ENCODE measurements around the gene NCEH1.

Gene NCEH1

DNA sequence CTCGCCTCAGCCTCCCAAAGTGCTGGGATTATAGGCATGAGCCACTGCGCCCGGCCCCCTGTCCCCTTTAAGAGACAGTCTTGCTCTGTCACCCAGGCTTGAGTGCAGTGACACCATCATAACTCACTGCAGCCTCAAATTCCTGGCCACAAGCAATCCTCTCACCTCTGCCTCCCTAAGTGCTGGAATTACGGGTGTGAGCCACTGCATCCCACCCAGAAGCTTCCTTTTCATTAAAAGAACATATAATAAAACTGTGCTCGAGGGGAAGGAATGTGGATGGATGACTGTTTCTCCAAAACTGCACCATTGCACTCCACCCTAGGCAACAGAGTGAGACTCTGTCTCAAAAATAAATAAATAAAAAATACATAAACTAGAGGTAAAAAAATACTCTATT lies 70.1 kb downstream of the NCEH1 start:
- DNase-seq: no peak

DNA sequence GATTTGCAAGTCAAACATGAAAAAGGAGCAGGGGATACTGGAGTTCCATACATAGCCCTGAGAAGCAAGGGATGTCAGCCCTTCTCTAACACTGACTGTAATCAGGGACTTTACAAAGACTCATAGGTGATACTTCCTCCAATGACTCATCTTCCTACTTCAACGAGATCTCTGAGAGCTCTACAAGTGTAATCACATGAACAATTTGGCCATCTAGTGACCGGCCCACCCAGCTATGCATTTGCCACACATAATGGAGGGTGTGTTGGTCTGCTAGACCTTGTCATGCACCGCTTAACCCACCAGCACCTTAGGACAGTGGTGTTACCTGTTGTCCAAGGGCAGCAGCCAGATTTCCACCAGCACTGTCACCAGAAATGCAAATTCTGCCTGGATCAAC lies 75.3 kb downstream of the NCEH1 start:
- DNase-seq: no peak

GRCh38 chr3:172634948-172635347 lies 75.9 kb downstream of the NCEH1 start:
- DNase-seq: no peak

GRCh38 chr3:172630316-172630715 lies 80.6 kb downstream of the NCEH1 start:
- no peak for DNase-seq

- DNase-seq: no peak
Observed at GRCh38 chr3:172629470-172629869, 81.4 kb downstream of the NCEH1 start.

DNA sequence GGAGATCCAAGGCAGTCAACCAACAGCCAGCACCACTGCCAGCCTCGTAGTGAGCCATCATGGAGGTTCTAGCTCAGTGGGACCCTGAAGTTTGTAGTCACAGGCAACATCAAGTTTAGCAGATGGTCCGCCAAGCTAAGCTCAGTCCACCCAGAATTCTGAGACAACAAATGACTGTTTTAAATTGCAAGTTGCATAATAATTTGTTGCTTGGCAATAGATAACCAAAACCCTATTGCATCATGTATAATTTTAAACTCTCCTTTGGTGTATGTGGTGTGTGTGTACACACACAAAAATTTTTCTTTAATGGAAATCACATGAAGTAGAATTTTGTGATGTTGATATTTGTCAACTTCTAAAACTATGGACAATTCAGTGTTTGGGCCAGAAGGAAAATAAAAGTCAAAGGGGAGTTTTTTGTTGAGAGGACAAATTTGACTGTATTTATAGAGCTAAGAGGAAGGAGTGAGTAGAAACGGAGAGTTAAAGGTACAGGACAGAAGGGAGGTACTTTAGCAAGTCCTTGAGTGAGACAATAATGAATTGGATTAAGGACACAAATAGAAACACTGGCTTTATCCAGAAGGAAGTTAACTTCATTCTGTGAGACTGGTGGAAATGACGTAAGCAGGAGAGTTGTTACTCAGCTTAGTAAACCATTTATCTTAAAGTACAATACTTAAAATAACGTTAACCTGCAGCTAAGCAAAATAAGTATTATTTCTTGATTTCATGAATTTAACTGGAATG lies 83.6 kb downstream of the NCEH1 start:
- no peak for DNase-seq

GRCh38 chr3:172626021-172626640 lies 84.7 kb downstream of the NCEH1 start:
- no peak for DNase-seq

- DNase-seq: no peak
Observed at GRCh38 chr3:172625404-172625803, 85.5 kb downstream of the NCEH1 start.

DNA sequence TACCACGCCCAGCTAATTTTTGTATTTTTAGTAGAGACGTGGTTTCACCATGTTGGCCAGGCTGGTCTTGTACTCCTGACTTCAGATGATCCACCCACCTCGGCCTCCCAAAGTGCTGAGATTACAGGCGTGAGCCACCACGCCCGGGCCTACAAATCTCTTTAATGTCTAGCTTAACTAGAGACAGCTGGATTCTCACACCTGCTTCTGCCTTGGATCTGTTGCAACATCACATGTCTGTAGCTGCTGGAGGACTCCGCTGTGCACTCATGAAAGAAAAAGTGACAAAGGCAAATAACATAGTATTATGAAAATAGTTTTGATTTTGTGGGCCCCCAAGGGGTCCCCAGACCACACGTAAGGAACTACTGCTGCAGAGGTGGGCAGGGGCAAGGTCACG lies 85.9 kb downstream of the NCEH1 start:
- no peak for DNase-seq

GRCh38 chr3:172622916-172623700 lies 87.8 kb downstream of the NCEH1 start:
- DNase-seq: peak in 3 of 6 experiments; percentile 13 to 43 (median 40)

DNA sequence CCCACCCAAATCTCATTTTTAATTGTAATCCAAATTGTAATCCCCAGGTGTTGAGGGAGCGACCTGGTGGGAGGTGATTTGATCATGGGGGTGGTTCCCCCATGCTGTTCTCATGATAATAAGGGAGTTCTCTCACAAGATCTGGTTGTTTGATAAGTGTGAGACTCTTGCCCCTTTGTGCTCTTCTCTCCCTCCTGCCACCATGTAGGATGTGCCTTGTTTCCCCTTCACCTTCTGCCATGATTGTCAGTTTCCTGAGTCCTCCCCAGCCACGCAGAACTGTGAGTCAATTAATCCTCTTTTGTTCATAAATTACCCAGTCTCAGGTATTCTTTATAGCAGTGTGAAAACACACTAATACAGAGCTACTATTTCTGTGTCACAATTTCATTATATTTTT lies 88.7 kb downstream of the NCEH1 start:
- no peak for DNase-seq

DNA sequence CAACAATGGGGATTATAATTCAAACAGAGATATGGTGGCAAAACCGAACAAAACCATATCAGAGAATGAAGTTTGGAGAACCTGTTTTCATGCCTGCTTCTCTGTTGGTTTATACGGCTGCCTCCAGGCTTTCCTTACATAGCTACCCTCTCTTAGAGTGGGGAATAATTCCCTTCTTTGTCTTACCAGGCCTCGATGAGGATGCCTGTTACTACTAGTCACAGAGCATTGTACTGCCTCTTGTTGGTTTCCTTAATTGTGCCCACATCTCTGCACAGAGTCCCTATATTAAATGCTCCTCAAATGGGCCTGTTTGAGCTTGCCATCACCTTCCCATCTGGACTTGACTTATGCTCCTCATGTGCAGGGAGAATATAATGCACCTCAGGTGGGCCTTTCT lies 92.9 kb downstream of the NCEH1 start:
- DNase-seq: no peak

DNA sequence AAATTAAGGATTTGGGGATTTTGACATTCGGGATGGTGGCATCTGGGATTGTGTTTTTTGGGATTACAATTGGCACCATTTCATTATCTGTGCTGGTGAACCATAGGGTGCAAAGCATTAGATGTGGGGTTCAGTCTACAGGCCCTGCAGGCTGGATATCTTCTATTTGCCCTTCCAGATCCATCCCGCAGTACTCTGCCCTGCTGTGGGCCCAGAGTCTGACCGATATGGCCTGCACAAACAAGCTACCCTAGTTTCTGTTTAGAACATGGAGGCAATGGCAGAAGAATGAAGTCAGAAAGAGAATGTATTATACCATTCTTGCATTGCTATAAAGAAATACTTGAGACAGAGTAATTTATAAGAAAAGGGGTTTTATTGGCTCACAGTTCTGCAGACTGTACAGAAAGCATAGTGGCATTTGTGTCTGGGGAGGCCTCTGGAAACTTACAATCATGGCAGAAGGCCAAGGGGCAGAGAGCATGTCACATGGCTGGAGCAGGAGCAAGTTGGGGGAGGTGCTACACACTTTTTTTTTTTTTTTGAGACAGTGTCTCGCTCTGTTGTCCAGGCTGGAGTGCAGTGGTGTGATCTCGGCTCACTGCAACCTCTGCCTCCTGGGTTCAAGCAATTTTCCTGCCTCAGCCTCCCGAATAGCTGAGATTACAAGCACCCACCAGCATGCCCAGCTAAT lies 93.7 kb downstream of the NCEH1 start:
- DNase-seq: no peak

GRCh38 chr3:172616031-172616461 lies 94.8 kb downstream of the NCEH1 start:
- DNase-seq: peak in 2 of 6 experiments; percentile 5 to 20

DNA sequence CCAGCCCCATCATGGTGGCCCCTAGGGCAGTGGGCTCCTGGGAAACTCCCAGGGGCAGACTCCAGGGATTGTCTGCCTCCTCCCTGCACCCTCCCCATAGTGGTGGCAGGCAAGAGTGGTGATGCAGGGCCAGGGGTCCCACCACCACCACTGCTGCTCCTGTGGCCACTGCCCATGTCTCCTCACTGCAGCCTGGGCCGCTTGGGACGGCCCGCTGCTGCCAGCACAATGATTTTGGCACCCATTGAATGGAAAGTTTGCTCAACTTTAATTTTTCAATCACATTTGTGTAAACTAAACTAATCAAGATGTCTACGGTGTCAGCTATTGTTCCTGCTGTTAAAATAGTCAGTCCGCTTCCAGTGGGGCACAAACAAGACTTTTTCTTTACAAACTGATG lies 95.6 kb downstream of the NCEH1 start:
- no peak for DNase-seq

DNA sequence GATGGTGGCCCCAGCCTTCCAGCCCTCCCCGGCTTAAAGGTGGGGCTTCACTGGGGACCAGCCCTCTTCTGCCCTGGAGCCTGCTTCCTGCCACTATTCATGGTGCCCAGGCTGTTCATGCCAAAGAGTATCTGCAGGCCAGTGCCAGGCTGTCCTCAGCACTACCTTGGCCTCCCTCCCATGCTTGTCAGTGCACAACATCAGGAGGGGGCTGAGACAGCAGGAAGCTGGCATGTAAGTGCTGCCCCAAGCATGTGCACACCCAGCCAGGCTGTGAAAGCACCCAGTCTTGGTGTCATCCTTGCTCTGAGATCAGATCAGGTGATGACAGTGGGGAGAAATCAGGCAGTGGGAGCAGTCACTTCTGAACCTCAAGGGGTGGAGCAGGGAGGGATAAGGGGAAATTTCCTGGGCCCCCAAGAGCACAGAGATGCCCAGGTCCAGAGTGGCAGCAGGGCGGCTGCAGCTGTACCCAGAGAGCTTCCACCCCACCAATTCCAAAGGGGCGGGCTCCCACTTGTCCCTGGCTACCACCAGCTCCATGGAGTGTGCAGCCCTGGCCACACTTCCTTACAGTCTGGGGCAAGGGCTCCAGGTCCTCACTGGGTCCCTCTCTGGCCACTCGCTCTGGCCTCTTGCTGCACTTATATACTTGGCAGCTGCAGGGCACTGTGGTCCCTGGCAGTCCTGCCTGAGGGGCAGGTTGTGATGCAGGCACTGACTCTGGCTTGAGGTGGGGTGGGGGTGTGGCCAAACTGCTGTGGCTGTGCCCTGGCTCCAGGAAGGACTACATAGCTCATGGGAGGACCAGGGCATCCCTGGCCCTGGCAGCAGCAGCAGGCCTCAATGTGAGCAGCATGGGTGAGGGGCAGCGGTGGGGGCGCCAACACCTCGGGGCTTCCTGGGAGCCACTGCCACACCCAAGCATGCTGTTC lies 96.3 kb downstream of the NCEH1 start:
- DNase-seq: no peak

DNA sequence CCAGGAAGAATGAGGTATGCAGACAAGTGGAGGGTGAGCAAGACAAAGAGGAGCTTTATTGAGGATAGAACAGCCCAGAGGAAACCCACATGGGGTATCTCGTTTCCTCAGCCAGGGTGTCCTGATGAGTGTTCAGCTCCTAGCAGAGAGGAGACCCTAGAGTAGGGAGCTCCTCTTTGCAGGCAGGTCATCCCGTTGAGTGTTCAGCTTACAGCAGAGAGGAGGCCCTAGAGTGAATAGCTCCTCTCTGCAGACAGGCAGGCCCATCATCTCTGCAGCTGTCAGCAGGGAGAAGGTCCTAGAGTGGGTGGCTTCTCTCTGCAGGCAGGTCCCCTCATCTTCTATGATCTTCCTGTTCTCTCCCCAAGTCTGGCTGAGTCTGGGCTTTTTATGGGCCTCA lies 97.0 kb downstream of the NCEH1 start:
- no peak for DNase-seq

DNA sequence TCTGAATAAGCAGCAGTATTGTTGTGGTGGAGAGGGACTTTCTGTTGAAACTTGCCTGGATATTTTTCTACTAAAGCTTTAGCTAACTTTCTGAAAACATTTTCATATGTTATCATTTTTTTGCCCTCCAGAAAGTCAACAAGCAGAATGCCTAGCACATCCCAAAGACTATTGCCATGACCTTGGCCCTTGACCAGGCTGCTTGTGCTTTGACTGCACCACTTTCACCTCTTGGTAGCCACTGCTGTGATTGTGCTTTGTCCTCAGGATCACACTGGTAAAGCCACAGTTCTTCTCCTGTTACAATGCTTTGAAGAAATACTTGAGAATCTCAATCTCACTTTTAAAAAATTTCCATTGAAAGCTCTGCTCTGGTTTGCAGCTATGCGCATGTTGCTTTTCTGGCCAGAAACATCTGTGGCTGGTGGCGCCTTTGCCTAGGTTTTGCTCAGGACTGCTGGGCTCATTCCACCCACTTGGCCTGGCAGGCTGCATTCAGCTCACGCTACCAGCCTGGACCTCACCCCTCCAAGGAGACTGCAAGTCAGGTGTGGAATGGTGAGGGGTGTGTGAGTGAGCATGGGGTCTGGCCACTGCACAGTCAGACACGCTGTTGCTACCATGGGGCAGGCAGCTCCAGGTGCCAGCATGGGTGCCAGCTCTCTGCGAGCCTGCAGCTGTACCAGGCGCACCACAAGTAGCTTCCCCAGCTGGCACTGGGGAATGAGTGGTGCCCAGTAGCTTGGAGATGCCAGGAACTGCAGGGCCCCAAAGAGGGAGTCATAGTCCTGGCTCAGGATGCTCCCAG lies 97.8 kb downstream of the NCEH1 start:
- DNase-seq: no peak

DNA sequence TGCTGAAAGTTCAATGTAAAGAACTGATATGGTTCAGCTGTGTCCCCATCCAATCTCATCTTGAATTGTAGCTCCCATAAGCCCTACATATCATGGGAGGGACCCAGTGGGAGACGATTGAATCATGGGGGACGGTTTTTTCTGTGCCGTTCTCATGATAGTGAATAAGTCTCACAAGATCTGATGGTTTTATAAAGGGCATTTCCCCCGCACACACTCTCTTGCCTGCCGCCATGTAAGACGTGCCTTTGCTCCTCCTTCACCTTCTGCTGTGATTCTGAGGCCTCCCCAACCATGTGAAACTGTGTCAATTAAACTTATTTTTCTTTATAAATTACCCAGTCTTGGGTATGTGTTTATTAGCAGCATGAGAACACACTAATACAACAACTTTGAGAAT lies 101.1 kb downstream of the NCEH1 start:
- no peak for DNase-seq

DNA sequence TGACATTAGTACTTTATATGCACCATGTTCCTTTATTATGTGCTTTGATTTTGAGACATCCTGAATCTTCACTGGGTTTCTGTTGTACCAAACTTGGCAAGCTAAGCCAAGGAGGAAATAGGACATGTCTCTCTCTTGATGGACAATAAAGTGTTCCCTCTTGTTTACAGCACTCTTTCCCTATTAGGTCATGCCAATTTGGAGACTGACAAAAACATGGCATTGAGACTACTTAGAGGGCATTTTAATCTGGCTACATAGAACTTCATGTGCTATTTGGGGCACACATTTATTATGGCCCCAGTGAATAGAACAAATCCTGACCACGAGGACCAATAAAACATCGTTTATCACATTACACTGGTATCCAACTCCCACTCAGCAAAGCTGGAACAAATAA lies 102.3 kb downstream of the NCEH1 start:
- DNase-seq: no peak
